Endothelial cell of umbilical vein (primary cell): Measurements from ENCODE around the gene SEMA3A. TPM values are rescaled to one million over a fixed set of nuclear protein-coding genes. Genes with fewer than 3 reads are reported as not detected.

Source experiments
- BruUV-seq: library from RNA; stranded (reverse); fragments of 400-500 nt; replicated peaks from 2 replicates; lab custom pipeline; 2021; lab: Mats Ljungman, UMichigan
- CTCF ChIA-PET: fragments of 300-600, 350-600 bp; sonication (Branson Sonifier 250); formaldehyde crosslinking; loops from one replicate; lab custom pipeline; 2021; ENCODE audit warnings: antibody characterized with exemption, inconsistent platforms; lab: Charles Lee
- POLR2A ChIA-PET: fragments of 300-600, 350-600 bp; sonication (Branson Sonifier 250); formaldehyde crosslinking; loops from one replicate; lab custom pipeline; 2021; ENCODE audit warnings: antibody characterized with exemption, inconsistent platforms; lab: Charles Lee
- DNase-seq: peaks from one replicate; pipeline ENCODE4 v3.0.0-alpha.2; 2011; ENCODE audit warnings: low read depth, low spot score
- FAIRE-seq: peaks from 2 replicates; lab custom pipeline; 2011; peaks lifted over from hg19 to GRCh38; lab: Jason Lieb, UNC
- H2AFZ ChIP-seq: 2 replicates; pipeline ENCODE4 v1.6.0; 2012; ENCODE audit warnings: low read depth, low read length, control low read depth, inconsistent platforms
- H3K27ac ChIP-seq: 2 replicates; pipeline ENCODE4 v1.5.1; 2011; ENCODE audit warnings: low read depth, mild to moderate bottlenecking, control low read depth, low read length, moderate library complexity; ENCODE audit not compliant: insufficient read depth
- H3K27me3 ChIP-seq, 2 experiments: 2 replicates each; pipeline versions ENCODE4 v1.6.0 to v1.6.1; 2011; ENCODE audit warnings: low read length in 2 of 2, mixed read lengths in 1 of 2; ENCODE audit not compliant: control insufficient read depth in 2 of 2, insufficient read depth in 2 of 2
- H3K36me3 ChIP-seq, 2 experiments: 2 replicates in 1 of 2; 3 replicates in 1 of 2; pipeline ENCODE4 v1.5.1; 2011; ENCODE audit warnings: low read length in 2 of 2, mild to moderate bottlenecking in 1 of 2, moderate library complexity in 1 of 2; ENCODE audit not compliant: control insufficient read depth in 2 of 2, insufficient read depth in 2 of 2; ENCODE audit errors: extremely low read depth in 1 of 2
- H3K4me1 ChIP-seq: 3 replicates; pipeline ENCODE4 v1.5.1; 2011; ENCODE audit warnings: mild to moderate bottlenecking, low read length; ENCODE audit not compliant: control insufficient read depth, insufficient read depth; ENCODE audit errors: extremely low read depth
- H3K4me2 ChIP-seq: 2 replicates; pipeline ENCODE4 v1.6.1; 2011; ENCODE audit warnings: low read length, control low read depth, mixed read lengths; ENCODE audit not compliant: insufficient read depth
- H3K4me3 ChIP-seq, 3 experiments: fragments of 200-600 bp in 1 of 3; sonication (generic), shearing (Covaris generic) in 1 of 3; replicated peaks in 1 of 3; 2 replicates each; pipeline ENCODE4 v1.5.1; 2011 to 2016; ENCODE audit warnings: control low read depth in 3 of 3, low read length in 3 of 3, mild to moderate bottlenecking in 2 of 3, inconsistent platforms in 1 of 3, low read depth in 1 of 3, moderate library complexity in 1 of 3; ENCODE audit not compliant: insufficient read depth in 1 of 3
- H3K79me2 ChIP-seq: 2 replicates; pipeline ENCODE4 v1.6.0; 2012; ENCODE audit warnings: low read length, inconsistent platforms; ENCODE audit not compliant: control insufficient read depth, insufficient read depth
- H3K9ac ChIP-seq: replicated peaks from 2 replicates; pipeline ENCODE3; 2011; ENCODE audit warnings: low read length, control low read depth; ENCODE audit not compliant: insufficient read depth; ENCODE audit errors: extremely low read depth
- H3K9me1 ChIP-seq: replicated peaks from 3 replicates; pipeline ENCODE4 v1.6.0; 2011; ENCODE audit warnings: mild to moderate bottlenecking, low read length; ENCODE audit not compliant: control insufficient read depth, insufficient read depth; ENCODE audit errors: extremely low read depth
- H3K9me3 ChIP-seq: replicated peaks from 2 replicates; pipeline ENCODE4 v1.5.1; 2012; ENCODE audit warnings: low read length, inconsistent platforms; ENCODE audit not compliant: control insufficient read depth, insufficient read depth
- H4K20me1 ChIP-seq: replicated peaks from 2 replicates; pipeline ENCODE3; 2011; ENCODE audit warnings: mild to moderate bottlenecking, low read length; ENCODE audit not compliant: control insufficient read depth, insufficient read depth; ENCODE audit errors: extremely low read depth
- EZH2 ChIP-seq: IDR thresholded peaks from 2 replicates; pipeline ENCODE4 v1.6.1; 2012; ENCODE audit warnings: borderline replicate concordance, low read depth, mild to moderate bottlenecking, moderate library complexity, low read length, inconsistent platforms; ENCODE audit not compliant: severe bottlenecking
- FOS ChIP-seq: IDR thresholded peaks from 2 replicates; pipeline ENCODE4 v1.6.1; 2011; ENCODE audit warnings: mild to moderate bottlenecking, low read length, moderate library complexity, borderline replicate concordance; ENCODE audit not compliant: insufficient read depth
- GATA2 ChIP-seq: IDR thresholded peaks from 2 replicates; pipeline ENCODE4 v1.7.0; 2011; ENCODE audit warnings: low read depth, mild to moderate bottlenecking, moderate library complexity, mixed read lengths, low read length; ENCODE audit not compliant: insufficient read length, insufficient read depth
- JUN ChIP-seq: IDR thresholded peaks from 2 replicates; pipeline ENCODE4 v1.6.1; 2011; ENCODE audit warnings: borderline replicate concordance, low read depth; ENCODE audit not compliant: insufficient read length, insufficient read depth
- MAX ChIP-seq: IDR thresholded peaks from 2 replicates; pipeline ENCODE4 v1.6.1; 2011; ENCODE audit not compliant: insufficient read depth, insufficient read length
- MYC ChIP-seq: IDR thresholded peaks from one replicate; pipeline ENCODE4 v1.6.1; 2011; ENCODE audit warnings: mild to moderate bottlenecking, low read depth, low read length
- POLR2A ChIP-seq: IDR thresholded peaks from 2 replicates; pipeline ENCODE4 v1.6.1; 2012; ENCODE audit warnings: low read depth, mild to moderate bottlenecking, control low read depth, low read length
- POLR2AphosphoS5 ChIP-seq: IDR thresholded peaks from 2 replicates; pipeline ENCODE4 v1.6.1; 2012; ENCODE audit warnings: low read depth, mild to moderate bottlenecking, control low read depth, low read length, moderate library complexity; ENCODE audit not compliant: insufficient read depth
- dilution Hi-C: fragments of 300-500 bp; cut with MboI; formaldehyde crosslinking; loops from one replicate; pipeline ENCODE4 v1.15.0; 2019; ENCODE audit warnings: low sequenced_read_pairs; ENCODE audit not compliant: extremely low pct_ligation_motif_present
- intact Hi-C: fragments of 100-400 bp; cut with micrococcal nuclease; formaldehyde crosslinking; loops from one replicate; pipeline ENCODE4 v1.10.0; 2022
- polyA plus RNA-seq, 4 experiments: library from polyadenylated mRNA; depleted of rRNA in 3 of 4; stranded (reverse) in 3 of 4; unstranded in 1 of 4; fragments of >200 nt; gene quantifications; 2 replicates each; pipeline versions ENCODE4 v1.2.1 to v1.2.3, GENCODE V29; 2011 to 2012; ENCODE audit warnings: missing spikeins in 1 of 4
- total RNA-seq: library from RNA; stranded (reverse); gene quantifications from 2 replicates; pipeline ENCODE4 v1.2.3, GENCODE V29; 2021
- TF ChIP-seq, protein P1 (sequence below), 2 donors: IDR thresholded peaks; 1 replicate in 1 of 2; 2 replicates in 1 of 2; pipeline ENCODE4 v1.5.1; 2011; ENCODE audit warnings: low read length in 2 of 2, mild to moderate bottlenecking in 2 of 2, moderate library complexity in 2 of 2, control low read depth in 1 of 2, inconsistent platforms in 1 of 2, low read depth in 1 of 2; ENCODE audit not compliant: insufficient read depth in 1 of 2; ENCODE audit errors: extremely low read depth in 1 of 2

SEMA3A gene
- total and polyA plus RNA-seq, 2 donors (not counting 3 experiments of a cell fraction or from before 2014, with no cell fraction given), result 0.68 to 1.2 TPM

DNA sequence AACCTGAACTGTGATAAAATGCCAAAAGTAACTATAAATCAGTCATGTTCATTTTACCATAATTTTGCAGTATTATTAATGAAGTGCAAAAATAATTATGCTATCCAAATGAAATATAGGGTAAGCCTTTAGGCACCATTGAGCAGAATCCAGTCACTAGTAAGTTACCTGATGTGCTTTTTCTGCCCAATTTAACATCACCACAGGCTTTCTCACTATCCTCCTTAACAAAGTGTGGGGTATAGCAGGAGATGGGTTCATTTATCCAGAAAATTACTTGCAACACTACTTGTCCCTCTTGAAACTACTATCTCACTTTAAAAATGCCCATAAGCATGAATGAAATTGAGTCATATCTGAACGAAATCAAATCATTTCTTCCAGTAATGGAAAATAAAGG, 211.0 kb downstream of the SEMA3A start:
- Histone ChIP-seq H3K27ac (no peak overlapping the region), H4K20me1 (no peaks in the 10 kb centered on the region), H3K27me3 (no peaks in the 10 kb centered on the region), H3K36me3 (no peaks in the 10 kb centered on the region), H3K4me3 (no peak overlapping the region), H3K9ac (no peak overlapping the region), H3K79me2 (no peaks in the 10 kb centered on the region), H3K4me2 (no peak overlapping the region), H2AFZ (no peak overlapping the region), H3K9me3 (no peaks in the 10 kb centered on the region), H3K4me1 (no peaks in the 10 kb centered on the region), H3K9me1 (no peaks in the 10 kb centered on the region)
- no TSS peak for BruUV-seq
- FAIRE-seq (no peak), DNase-seq (no peak)
- dilution Hi-C loops, result no loop called here
- intact Hi-C loops, result no loop called here
- TF ChIP-seq POLR2AphosphoS5, result no peak
- no peak for TF ChIP-seq MAX
- TF ChIP-seq POLR2A, result no peak
- no peak for TF ChIP-seq GATA2
- TF ChIP-seq EZH2, result no peak
- TF ChIP-seq FOS, result no peak
- no peak for TF ChIP-seq JUN
- TF ChIP-seq MYC, result no peak
- POLR2A ChIA-PET, result no interaction called here
- CTCF ChIA-PET, result interaction anchor here (1.0 to 2.2 kb wide), 2 partner anchors 48 to 1040 kb away, joined by 3 to 9 read pairs; no protein-coding TSS in a partner anchor

DNA sequence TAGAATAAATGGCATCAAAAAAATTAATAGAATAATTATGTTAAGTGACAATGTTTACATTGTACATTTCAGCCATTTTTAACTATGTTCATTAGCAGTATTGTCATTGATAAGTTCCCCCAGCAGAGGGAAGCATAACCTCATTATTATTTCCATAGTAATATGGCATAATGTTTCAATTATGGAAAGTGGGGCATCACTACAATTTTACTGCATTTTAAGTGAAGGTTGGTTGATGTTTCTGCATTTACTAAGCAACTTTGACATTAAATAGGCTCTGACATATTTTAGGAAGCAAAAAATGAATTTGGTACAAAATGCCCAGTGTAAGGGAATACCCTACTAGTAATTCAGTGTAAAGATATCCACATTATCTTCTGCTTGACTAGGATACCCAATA, 218.3 kb downstream of the SEMA3A start:
- Histone ChIP-seq H2AFZ (no peak overlapping the region), H3K27me3 (no peaks in the 10 kb centered on the region), H3K79me2 (no peaks in the 10 kb centered on the region), H4K20me1 (no peaks in the 10 kb centered on the region), H3K36me3 (no peaks in the 10 kb centered on the region), H3K4me1 (no peaks in the 10 kb centered on the region), H3K9ac (no peak overlapping the region), H3K4me3 (no peak overlapping the region), H3K9me3 (no peaks in the 10 kb centered on the region), H3K9me1 (no peaks in the 10 kb centered on the region), H3K4me2 (no peak overlapping the region), H3K27ac (no peak overlapping the region)
- BruUV-seq, result no TSS peak
- dilution Hi-C loops (no loop called here), intact Hi-C loops (loop anchor here (1.0 to 10.0 kb wide), 7 partner anchors 40 to 1488 kb away; no protein-coding TSS in a partner anchor)
- FAIRE-seq (no peak), DNase-seq (peak; percentile 55)
- POLR2A ChIA-PET, result no interaction called here
- TF ChIP-seq, protein P1, sequence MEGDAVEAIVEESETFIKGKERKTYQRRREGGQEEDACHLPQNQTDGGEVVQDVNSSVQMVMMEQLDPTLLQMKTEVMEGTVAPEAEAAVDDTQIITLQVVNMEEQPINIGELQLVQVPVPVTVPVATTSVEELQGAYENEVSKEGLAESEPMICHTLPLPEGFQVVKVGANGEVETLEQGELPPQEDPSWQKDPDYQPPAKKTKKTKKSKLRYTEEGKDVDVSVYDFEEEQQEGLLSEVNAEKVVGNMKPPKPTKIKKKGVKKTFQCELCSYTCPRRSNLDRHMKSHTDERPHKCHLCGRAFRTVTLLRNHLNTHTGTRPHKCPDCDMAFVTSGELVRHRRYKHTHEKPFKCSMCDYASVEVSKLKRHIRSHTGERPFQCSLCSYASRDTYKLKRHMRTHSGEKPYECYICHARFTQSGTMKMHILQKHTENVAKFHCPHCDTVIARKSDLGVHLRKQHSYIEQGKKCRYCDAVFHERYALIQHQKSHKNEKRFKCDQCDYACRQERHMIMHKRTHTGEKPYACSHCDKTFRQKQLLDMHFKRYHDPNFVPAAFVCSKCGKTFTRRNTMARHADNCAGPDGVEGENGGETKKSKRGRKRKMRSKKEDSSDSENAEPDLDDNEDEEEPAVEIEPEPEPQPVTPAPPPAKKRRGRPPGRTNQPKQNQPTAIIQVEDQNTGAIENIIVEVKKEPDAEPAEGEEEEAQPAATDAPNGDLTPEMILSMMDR (IDR thresholded peaks at IDR 0.05; ENCODE audit: extremely low read depth in 1 of 2, insufficient read depth in 1 of 2, low read depth in 1 of 2, low read length in 2 of 2), result peak; percentile 23 to 30
- TF ChIP-seq POLR2AphosphoS5, result no peak
- CTCF ChIA-PET, result interaction anchor here (0.9 to 4.5 kb wide), 3 partner anchors 213 to 1047 kb away, joined by 3 to 42 read pairs (median 25); no protein-coding TSS in a partner anchor
